Measurements from ENCODE around the gene FSIP1.

FSIP1 gene

GRCh38 chr15:39598958-39599845 is 183.4 kb downstream of the FSIP1 start:
- TF ChIP-seq, protein P1, sequence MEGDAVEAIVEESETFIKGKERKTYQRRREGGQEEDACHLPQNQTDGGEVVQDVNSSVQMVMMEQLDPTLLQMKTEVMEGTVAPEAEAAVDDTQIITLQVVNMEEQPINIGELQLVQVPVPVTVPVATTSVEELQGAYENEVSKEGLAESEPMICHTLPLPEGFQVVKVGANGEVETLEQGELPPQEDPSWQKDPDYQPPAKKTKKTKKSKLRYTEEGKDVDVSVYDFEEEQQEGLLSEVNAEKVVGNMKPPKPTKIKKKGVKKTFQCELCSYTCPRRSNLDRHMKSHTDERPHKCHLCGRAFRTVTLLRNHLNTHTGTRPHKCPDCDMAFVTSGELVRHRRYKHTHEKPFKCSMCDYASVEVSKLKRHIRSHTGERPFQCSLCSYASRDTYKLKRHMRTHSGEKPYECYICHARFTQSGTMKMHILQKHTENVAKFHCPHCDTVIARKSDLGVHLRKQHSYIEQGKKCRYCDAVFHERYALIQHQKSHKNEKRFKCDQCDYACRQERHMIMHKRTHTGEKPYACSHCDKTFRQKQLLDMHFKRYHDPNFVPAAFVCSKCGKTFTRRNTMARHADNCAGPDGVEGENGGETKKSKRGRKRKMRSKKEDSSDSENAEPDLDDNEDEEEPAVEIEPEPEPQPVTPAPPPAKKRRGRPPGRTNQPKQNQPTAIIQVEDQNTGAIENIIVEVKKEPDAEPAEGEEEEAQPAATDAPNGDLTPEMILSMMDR (IDR thresholded peaks at IDR 0.05; ENCODE audit: control extremely low read depth, extremely low read depth, low read depth, missing control alignments), result no peak
- POLR2A ChIA-PET, result no interaction called here
- CTCF ChIA-PET, result interaction anchor here (0.9 to 1.4 kb wide), 4 partner anchors 11 to 158 kb away, joined by 3 to 4 read pairs (median 4); partner anchors contain the start of gene THBS1
- no peak for DNase-seq (ENCODE audit: extremely low spot score)

- CTCF ChIA-PET, result interaction anchor here (1.2 to 1.4 kb wide), 2 partner anchors 11 to 18 kb away, joined by 4 read pairs; partner anchors contain the start of gene THBS1
- POLR2A ChIA-PET, result no interaction called here
Observed at GRCh38 chr15:39598186-39598850, 184.3 kb downstream of the FSIP1 start.

GRCh38 chr15:39597751-39598185 is 184.9 kb downstream of the FSIP1 start:
- TF ChIP-seq, protein P1 (IDR thresholded peaks at IDR 0.05; ENCODE audit: control extremely low read depth, extremely low read depth, low read depth, missing control alignments), result no peak
- POLR2A ChIA-PET, result no interaction called here
- CTCF ChIA-PET, result interaction anchor here (1.2 to 1.4 kb wide), 2 partner anchors 11 to 17 kb away, joined by 4 read pairs; partner anchors contain the start of gene THBS1
- DNase-seq (ENCODE audit: extremely low spot score), result no peak

More at GRCh38 chr15:39598186-39598850, 184.3 kb downstream of the FSIP1 start:
- TF ChIP-seq, protein P1 (IDR thresholded peaks at IDR 0.05; ENCODE audit: control extremely low read depth, extremely low read depth, low read depth, missing control alignments), result no peak
- no peak for DNase-seq (ENCODE audit: extremely low spot score)

DNA sequence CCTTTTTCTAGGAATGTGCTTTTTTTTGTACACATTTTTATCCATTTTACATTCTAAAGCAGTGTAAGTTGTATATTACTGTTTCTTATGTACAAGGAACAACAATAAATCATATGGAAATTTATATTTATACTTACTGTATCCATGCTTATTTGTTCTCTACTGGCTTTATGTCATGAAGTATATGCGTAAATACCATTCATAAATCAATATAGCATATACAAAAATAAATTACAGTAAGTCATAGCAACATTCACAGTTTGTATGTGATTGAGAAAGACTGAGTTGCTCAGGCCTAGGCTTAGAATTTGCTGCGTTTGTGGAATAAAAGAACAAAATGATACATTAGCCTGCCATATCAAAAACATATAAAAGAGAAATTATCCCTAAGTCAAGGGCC is 185.3 kb downstream of the FSIP1 start:
- POLR2A ChIA-PET, result no interaction called here
- CTCF ChIA-PET, result interaction anchor here (1.4 to 4.0 kb wide), 2 partner anchors 17 to 160 kb away, joined by 4 to 18 read pairs; partner anchors contain the start of gene THBS1
- DNase-seq (ENCODE audit: extremely low spot score), result no peak
- TF ChIP-seq, protein P1 (IDR thresholded peaks at IDR 0.05; ENCODE audit: control extremely low read depth, extremely low read depth, low read depth, missing control alignments), result no peak

- no peak for DNase-seq (ENCODE audit: extremely low spot score)
- POLR2A ChIA-PET, result no interaction called here
- TF ChIP-seq, protein P1 (IDR thresholded peaks at IDR 0.05; ENCODE audit: control extremely low read depth, extremely low read depth, low read depth, missing control alignments), result no peak
- CTCF ChIA-PET, result interaction anchor here (0.9 to 4.0 kb wide), 3 partner anchors 17 to 161 kb away, joined by 3 to 18 read pairs (median 3); no protein-coding TSS in a partner anchor
Observed at GRCh38 chr15:39596358-39597051, 186.1 kb downstream of the FSIP1 start.
